Measurements from ENCODE around the gene CNST. TPM values are rescaled to one million over a fixed set of nuclear protein-coding genes. Genes with fewer than 3 reads are reported as not detected.
"Not testable (repeated sequence)": the region's sequence is repeated elsewhere in the genome, so short reads cannot be mapped to it uniquely, and the experiment has no call there.

Gene CNST
- total RNA-seq, 1 donor from 2014 or later = 21.0 TPM

GRCh38 chr1:246600579-246600978 is 34.3 kb downstream of the CNST start:
- no peak for DNase-seq
- no peak for ATAC-seq (ENCODE audit: poor library complexity)
- intact Hi-C loops (cut with DNase I) = no loop called here

- intact Hi-C loops (cut with DNase I) = no loop called here
- DNase-seq = no peak
- no peak for ATAC-seq (ENCODE audit: poor library complexity)
These were observed 35.9 kb downstream of the CNST start for GRCh38 chr1:246602194-246602593.

GRCh38 chr1:246605231-246605630 is 39.0 kb downstream of the CNST start:
- intact Hi-C loops (cut with DNase I); ATAC-seq (ENCODE audit: poor library complexity); DNase-seq: not testable (repeated sequence)

GRCh38 chr1:246607462-246607861 is 41.2 kb downstream of the CNST start:
- intact Hi-C loops (cut with DNase I) = no loop called here
- DNase-seq = no peak
- ATAC-seq (ENCODE audit: poor library complexity) = no peak

GRCh38 chr1:246608616-246609376 is 42.5 kb downstream of the CNST start:
- DNase-seq (peak; percentile 72), ATAC-seq (ENCODE audit: poor library complexity) (peak; percentile 90)
- intact Hi-C loops (cut with DNase I) = no loop called here

- DNase-seq = no peak
- intact Hi-C loops (cut with DNase I) = no loop called here
- no peak for ATAC-seq (ENCODE audit: poor library complexity)
These were observed 43.4 kb downstream of the CNST start for GRCh38 chr1:246609632-246610031.

GRCh38 chr1:246613096-246613758 is 47.0 kb downstream of the CNST start:
- intact Hi-C loops (cut with DNase I) = no loop called here
- no peak for DNase-seq
- no peak for ATAC-seq (ENCODE audit: poor library complexity)

GRCh38 chr1:246617156-246617555 is 50.9 kb downstream of the CNST start:
- intact Hi-C loops (cut with DNase I) = no loop called here
- ATAC-seq (ENCODE audit: poor library complexity) (no peak), DNase-seq (no peak)

- no peak for DNase-seq
- ATAC-seq (ENCODE audit: poor library complexity) = peak; percentile 79
- intact Hi-C loops (cut with DNase I) = no loop called here
These were observed 51.5 kb downstream of the CNST start for GRCh38 chr1:246617768-246618167.

- intact Hi-C loops (cut with DNase I) = no loop called here
- DNase-seq (no peak), ATAC-seq (ENCODE audit: poor library complexity) (no peak)
These were observed 52.1 kb downstream of the CNST start for GRCh38 chr1:246618240-246618808.

GRCh38 chr1:246622035-246622652 is 55.9 kb downstream of the CNST start:
- intact Hi-C loops (cut with DNase I) = no loop called here
- peak; percentile 69 for ATAC-seq (ENCODE audit: poor library complexity)
- DNase-seq = no peak

GRCh38 chr1:246624091-246624490 is 57.8 kb downstream of the CNST start:
- DNase-seq (no peak), ATAC-seq (ENCODE audit: poor library complexity) (no peak)
- intact Hi-C loops (cut with DNase I) = no loop called here

GRCh38 chr1:246629030-246629429 is 62.8 kb downstream of the CNST start:
- ATAC-seq (ENCODE audit: poor library complexity) = no peak
- intact Hi-C loops (cut with DNase I) = no loop called here
- no peak for DNase-seq

- no peak for DNase-seq
- intact Hi-C loops (cut with DNase I) = no loop called here
- no peak for ATAC-seq (ENCODE audit: poor library complexity)
These were observed 63.7 kb downstream of the CNST start for GRCh38 chr1:246629976-246630375.

- DNase-seq = no peak
- intact Hi-C loops (cut with DNase I) = no loop called here
These were observed 65.2 kb downstream of the CNST start for GRCh38 chr1:246631426-246631825.

GRCh38 chr1:246632281-246633168 is 66.3 kb downstream of the CNST start:
- no peak for ATAC-seq (ENCODE audit: poor library complexity)
- no peak for DNase-seq
- intact Hi-C loops (cut with DNase I) = no loop called here

More at GRCh38 chr1:246631426-246631825, 65.2 kb downstream of the CNST start:
- ATAC-seq (ENCODE audit: poor library complexity) = no peak

- DNase-seq; intact Hi-C loops (cut with DNase I); ATAC-seq (ENCODE audit: poor library complexity): not testable (repeated sequence)
These were observed 68.4 kb downstream of the CNST start for GRCh38 chr1:246634659-246635058.

- intact Hi-C loops (cut with DNase I) = no loop called here
- peak; percentile 24 for ATAC-seq (ENCODE audit: poor library complexity)
- no peak for DNase-seq
These were observed 72.8 kb downstream of the CNST start for GRCh38 chr1:246638941-246639655.
